Naive thymus-derived CD8-positive, alpha-beta T cell (primary cell): ENCODE measurements around the gene NAT9. TPM values are rescaled to one million over a fixed set of nuclear protein-coding genes. Genes with fewer than 3 reads are reported as not detected.

ENCODE experiments used
- ATAC-seq, 2 donors: fragments of 150-1000 bp; cut with Tn5 transposase in 1 of 2; sonication (Bioruptor Pico), chemical (Tn5 transposase) in 1 of 2; 1 replicate in 1 of 2; 2 replicates in 1 of 2; pipeline ENCODE4 v1.10.0; 2021; ENCODE audit warnings: mild to moderate bottlenecking in 2 of 2, moderate library complexity in 2 of 2
- POLR2A ChIA-PET: fragments of 350-600 bp; sonication (Branson Sonifier 250); formaldehyde crosslinking; loops from one replicate; lab custom pipeline; 2021; ENCODE audit warnings: antibody characterized with exemption; lab: Charles Lee
- DNase-seq, 10 donors: peaks; one replicate each; pipeline versions ENCODE4 v3.0.0 to v3.0.0-alpha.2; 2020 to 2022
- H3K27ac Mint-ChIP-seq, 10 donors: one replicate each; pipeline ENCODE4 v1.8.0; 2020 to 2022; ENCODE audit warnings: mild to moderate bottlenecking in 10 of 10, mixed read lengths in 10 of 10, moderate library complexity in 4 of 10, inconsistent platforms in 1 of 10
- H3K27me3 Mint-ChIP-seq, 5 donors: one replicate each; pipeline ENCODE4 v1.8.0; 2021 to 2022; ENCODE audit warnings: mixed read lengths in 5 of 5
- H3K36me3 Mint-ChIP-seq, 3 donors: one replicate each; pipeline ENCODE4 v1.8.0; 2020 to 2022; ENCODE audit warnings: mixed read lengths in 3 of 3, mild to moderate bottlenecking in 2 of 3, inconsistent platforms in 1 of 3
- H3K4me1 Mint-ChIP-seq, 4 donors: one replicate each; pipeline ENCODE4 v1.8.0; 2021 to 2022; ENCODE audit warnings: mixed read lengths in 4 of 4
- H3K4me3 Mint-ChIP-seq, 10 donors: one replicate each; pipeline ENCODE4 v1.8.0; 2020 to 2022; ENCODE audit warnings: mild to moderate bottlenecking in 10 of 10, mixed read lengths in 10 of 10, moderate library complexity in 6 of 10, inconsistent platforms in 1 of 10
- H3K9me3 Mint-ChIP-seq, 9 donors: one replicate each; pipeline ENCODE4 v1.8.0; 2020 to 2022; ENCODE audit warnings: mixed read lengths in 9 of 9, mild to moderate bottlenecking in 3 of 9, inconsistent platforms in 1 of 9, moderate library complexity in 1 of 9
- microRNA-seq: library from miRNA; unstranded; fragments of <30 nt; microRNA quantifications from one replicate; pipeline ENCODE4 v1.2.0, GENCODE V29; 2022; ENCODE audit warnings: borderline microRNAs expressed
- polyA plus RNA-seq, 3 donors: library from polyadenylated mRNA; unstranded; fragments of 300-500 nt; fragmentation: Illumina TruSeq; gene quantifications; one replicate each; pipeline ENCODE4 v1.2.3, GENCODE V29; 2021
- total RNA-seq, 8 experiments: library from RNA in 2 of 8; stranded (reverse) in 2 of 8; gene quantifications; one replicate each; pipeline ENCODE4 v1.2.3 and lab custom pipeline; 2021 to 2026

The NAT9 gene
- total and polyA plus RNA-seq, 5 experiments from 2014 or later, result 9.8 to 71.5 (median 28.3) TPM

DNA sequence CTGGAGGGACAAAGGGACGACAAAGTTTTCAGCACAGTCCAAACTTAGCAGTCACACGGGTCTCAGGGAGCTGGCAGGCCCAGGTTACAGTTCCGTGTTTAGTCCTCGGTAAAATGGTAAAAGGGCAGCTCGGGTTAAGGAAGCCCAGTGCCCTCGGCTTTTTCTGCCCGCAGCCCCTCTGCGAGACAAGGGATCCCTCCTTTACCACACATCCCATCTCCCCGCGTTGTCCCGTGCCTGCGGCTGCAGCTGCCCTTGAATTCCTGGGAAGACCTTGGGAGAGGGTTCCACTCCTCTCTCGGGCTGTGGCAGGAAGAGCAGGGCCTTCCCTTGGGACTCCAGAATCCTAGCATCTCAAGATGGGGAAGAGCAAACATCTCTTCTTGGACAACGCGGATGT is 46.3 kb downstream of the NAT9 start:
- Mint-ChIP-seq H3K4me1 (peaks cover 3 to 23% (median 12%) of the 10 kb centered on the region in 4 donors), H3K36me3 (no peaks in the 10 kb centered on the region), H3K27me3 (no peaks in the 10 kb centered on the region), H3K4me3 (peak overlapping the region in 2 of 10 donors; percentile 10 to 23), H3K27ac (no peak overlapping the region), H3K9me3 (no peaks in the 10 kb centered on the region)
- DNase-seq (no peak), ATAC-seq (no peak)
- POLR2A ChIA-PET, result interaction anchor here (1.2 kb wide), 1 partner anchor 20 kb away, joined by 3 read pairs; no protein-coding TSS in a partner anchor

DNA sequence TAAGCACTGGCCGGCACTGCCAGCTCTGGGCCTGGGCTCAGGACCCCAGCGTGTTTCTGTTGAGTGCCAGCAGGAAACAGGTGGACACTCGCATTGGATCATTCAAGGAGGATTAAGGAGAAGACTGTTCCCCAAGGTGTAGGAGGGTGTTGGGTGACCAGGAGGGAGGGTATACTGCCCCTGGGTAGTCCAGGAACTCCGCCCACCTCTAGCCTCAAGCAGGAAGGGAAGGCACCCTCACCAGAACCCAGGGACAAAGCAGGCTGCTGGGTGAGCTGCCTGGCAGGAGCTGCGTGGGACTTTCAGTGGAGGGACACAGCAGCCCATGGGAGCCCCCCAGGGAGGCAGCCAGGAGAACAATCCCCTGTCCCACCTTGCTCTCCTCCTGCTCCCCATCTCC is 46.8 kb downstream of the NAT9 start:
- peaks cover 0 to 19% (median 7%) of the 10 kb centered on the region in 4 donors for H3K4me1 Mint-ChIP-seq
- no peak overlapping the region for H3K27ac Mint-ChIP-seq
- DNase-seq (no peak), ATAC-seq (no peak)
- H3K9me3 Mint-ChIP-seq, result no peaks in the 10 kb centered on the region
- POLR2A ChIA-PET, result interaction anchor here (1.2 kb wide), 1 partner anchor 20 kb away, joined by 3 read pairs; no protein-coding TSS in a partner anchor
- no peaks in the 10 kb centered on the region for H3K27me3 Mint-ChIP-seq
- H3K36me3 Mint-ChIP-seq, result no peaks in the 10 kb centered on the region
- H3K4me3 Mint-ChIP-seq, result no peak overlapping the region

DNA sequence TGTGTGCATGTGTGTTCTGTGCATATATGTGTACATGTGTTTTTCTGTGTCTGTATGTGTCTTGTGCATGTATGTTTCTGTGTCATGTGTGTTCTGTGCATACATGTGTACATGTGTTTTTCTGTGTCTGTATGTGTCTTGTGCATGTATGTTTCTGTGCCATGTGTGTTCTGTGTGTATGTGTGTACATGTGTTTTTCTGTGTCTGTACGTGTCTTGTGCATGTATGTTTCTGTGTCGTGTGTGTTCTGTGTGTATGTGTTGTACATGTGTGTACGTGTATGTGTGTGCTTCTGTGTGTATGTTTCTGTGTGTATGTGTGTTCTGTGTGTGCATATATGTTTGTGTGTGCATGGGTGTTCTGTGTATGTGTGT is 47.5 kb downstream of the NAT9 start:
- no peak for ATAC-seq
- POLR2A ChIA-PET, result interaction anchor here (1.2 kb wide), 1 partner anchor 21 kb away, joined by 3 read pairs; no protein-coding TSS in a partner anchor
- Mint-ChIP-seq H3K4me1 (peaks cover 0 to 21% (median 6%) of the 10 kb centered on the region in 4 donors), H3K27me3 (no peaks in the 10 kb centered on the region), H3K9me3 (no peaks in the 10 kb centered on the region), H3K36me3 (no peaks in the 10 kb centered on the region), H3K27ac (no peak overlapping the region), H3K4me3 (no peak overlapping the region)
- no peak for DNase-seq

DNA sequence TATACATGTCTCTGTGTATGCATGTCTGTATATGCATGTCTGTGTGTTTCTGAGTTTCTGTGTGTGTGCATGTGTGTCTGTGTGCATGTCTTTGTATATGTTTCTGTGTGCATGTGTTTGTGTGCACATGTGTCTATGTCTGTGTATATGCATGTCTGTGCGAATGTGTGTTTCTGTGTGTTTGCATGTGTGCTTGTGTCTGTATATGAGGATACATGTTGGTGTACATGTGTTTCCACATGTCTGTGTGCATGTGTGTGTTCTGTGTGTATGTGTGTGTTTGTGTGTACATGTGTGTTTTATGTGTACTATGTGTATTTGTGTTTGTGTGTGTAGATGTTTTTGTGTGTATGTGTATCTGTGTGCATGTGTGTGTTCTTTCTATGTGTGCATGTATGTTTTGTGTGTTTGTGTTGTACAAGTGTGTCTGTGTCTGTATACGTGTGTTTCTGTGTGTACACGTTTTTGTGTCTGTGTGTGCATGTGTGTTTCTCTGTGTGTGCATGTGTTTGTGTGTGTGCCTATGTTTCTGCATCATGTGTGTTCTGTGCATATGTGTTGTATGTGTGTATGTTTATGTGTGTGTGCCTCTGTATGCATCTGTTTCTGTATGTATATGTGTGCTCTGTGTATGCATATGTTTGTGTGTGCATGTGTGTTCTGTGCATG is 48.0 kb downstream of the NAT9 start:
- peaks cover 0 to 21% (median 6%) of the 10 kb centered on the region in 4 donors for H3K4me1 Mint-ChIP-seq
- no peaks in the 10 kb centered on the region for H3K27me3 Mint-ChIP-seq
- H3K9me3 Mint-ChIP-seq, result no peaks in the 10 kb centered on the region
- no peaks in the 10 kb centered on the region for H3K36me3 Mint-ChIP-seq
- POLR2A ChIA-PET, result no interaction called here
- no peak overlapping the region for H3K27ac Mint-ChIP-seq
- no peak for DNase-seq
- no peak overlapping the region for H3K4me3 Mint-ChIP-seq
- ATAC-seq, result no peak

DNA sequence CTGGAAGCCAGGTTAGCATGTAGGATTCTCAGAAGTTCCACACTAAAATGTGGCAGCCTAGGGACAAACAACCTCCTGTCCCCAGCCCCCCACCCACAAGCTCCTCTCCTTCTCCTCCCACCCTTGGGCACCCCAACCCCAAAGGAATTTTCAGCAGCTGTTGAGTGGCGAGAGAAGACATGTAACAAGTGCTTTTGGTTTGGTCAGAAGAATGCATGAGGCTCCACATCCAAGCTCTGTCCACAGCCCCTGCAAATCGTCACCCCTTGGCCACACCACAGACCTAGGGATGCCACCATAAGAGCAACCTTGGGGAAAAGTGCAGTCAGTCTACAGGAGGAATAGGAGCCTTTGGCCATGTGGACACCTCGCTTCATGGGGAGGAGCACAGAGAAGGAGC is 51.0 kb downstream of the NAT9 start:
- Mint-ChIP-seq H3K4me3 (no peak overlapping the region), H3K9me3 (no peaks in the 10 kb centered on the region), H3K36me3 (no peaks in the 10 kb centered on the region), H3K27ac (peak overlapping the region in 1 of 10 donors; percentile 9), H3K4me1 (peaks cover 0 to 14% (median 0%) of the 10 kb centered on the region in 4 donors), H3K27me3 (peaks cover 0 to 2% (median 0%) of the 10 kb centered on the region in 5 donors)
- POLR2A ChIA-PET, result interaction anchor here (0.5 to 1.2 kb wide), 4 partner anchors 11 to 58 kb away, joined by 3 read pairs; no protein-coding TSS in a partner anchor
- DNase-seq, result no peak
- no peak for ATAC-seq

DNA sequence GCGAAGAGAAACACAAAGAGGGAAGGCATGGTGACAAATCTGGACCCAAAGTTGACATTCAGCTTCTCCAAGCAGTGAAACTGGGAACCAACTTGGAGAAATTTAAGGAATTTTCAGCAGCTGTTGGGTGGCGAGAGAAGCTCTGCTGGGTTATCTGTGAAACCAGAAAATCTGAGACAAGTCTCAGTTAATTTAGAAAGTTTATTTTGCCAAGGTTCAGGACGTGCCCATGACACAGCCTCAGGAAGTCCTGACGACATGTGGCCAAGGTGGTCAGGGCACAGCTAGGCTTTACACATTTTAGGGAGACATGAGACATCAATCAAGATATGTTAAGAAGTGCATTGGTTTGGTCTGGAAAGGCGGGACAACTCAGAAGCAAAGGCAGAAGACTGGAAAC is 52.3 kb downstream of the NAT9 start:
- Mint-ChIP-seq H3K9me3 (no peaks in the 10 kb centered on the region), H3K27ac (no peak overlapping the region), H3K27me3 (peaks cover 0 to 2% (median 0%) of the 10 kb centered on the region in 5 donors), H3K36me3 (no peaks in the 10 kb centered on the region), H3K4me3 (no peak overlapping the region), H3K4me1 (peaks cover 0 to 8% (median 0%) of the 10 kb centered on the region in 4 donors)
- POLR2A ChIA-PET, result no interaction called here
- no peak for DNase-seq
- ATAC-seq, result no peak

DNA sequence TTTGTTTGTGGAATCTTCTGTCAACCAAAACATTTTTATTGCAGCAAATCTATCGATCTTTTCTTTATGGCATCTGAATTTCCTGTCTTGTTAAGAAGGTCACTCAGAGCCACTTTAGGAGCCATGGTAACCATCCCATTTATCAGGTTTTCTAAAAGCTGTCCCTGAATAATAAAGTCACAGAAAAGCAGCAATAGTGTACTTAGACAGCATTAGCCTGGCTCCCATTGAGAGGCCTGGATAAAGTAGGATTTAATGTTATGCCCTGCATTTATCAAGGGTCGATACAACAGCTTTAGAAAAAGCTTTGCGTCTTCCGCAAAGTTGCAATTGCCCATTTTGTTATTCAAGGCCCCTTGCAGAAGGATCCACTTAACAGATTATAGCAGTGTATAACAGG is 53.4 kb downstream of the NAT9 start:
- Mint-ChIP-seq H3K4me1 (peaks cover 0 to 8% (median 0%) of the 10 kb centered on the region in 4 donors), H3K27ac (no peak overlapping the region), H3K27me3 (peaks cover 0 to 2% (median 0%) of the 10 kb centered on the region in 5 donors), H3K9me3 (no peaks in the 10 kb centered on the region), H3K4me3 (no peak overlapping the region), H3K36me3 (no peaks in the 10 kb centered on the region)
- DNase-seq, result no peak
- ATAC-seq, result no peak
- POLR2A ChIA-PET, result interaction anchor here (0.7 kb wide), 1 partner anchor 19 kb away, joined by 3 read pairs; no protein-coding TSS in a partner anchor

Small RNAs within 50 kb of the gene (microRNA-seq; reads per million reads assigned to microRNA genes)
- gene MIR3615, result 16.1 reads per million, percentile 39 among the genes with 10 or more reads in this experiment

Other genes with a start within 250 kb of the NAT9 start
- not detected for gene CD300LB, start 244.9 kb downstream of the NAT9 start, total RNA-seq
- under 1 TPM in 1 of 3 donors, not detected in 2; 0.22 TPM for gene CD300LB, start 244.9 kb downstream of the NAT9 start, polyA plus RNA-seq
- not detected for gene CD300C, start 230.2 kb downstream of the NAT9 start, total RNA-seq
- gene CD300C, start 230.2 kb downstream of the NAT9 start, polyA plus RNA-seq, result under 1 TPM in 1 of 3 donors, not detected in 2; 0.11 TPM
- not detected for gene CD300H, start 208.8 kb downstream of the NAT9 start, total RNA-seq
- not detected for gene CD300H, start 208.8 kb downstream of the NAT9 start, polyA plus RNA-seq
- gene CD300LD, start 184.1 kb downstream of the NAT9 start, total RNA-seq, result not detected
- gene CD300LD, start 184.1 kb downstream of the NAT9 start, polyA plus RNA-seq, result not detected
- gene CD300E, start 152.6 kb downstream of the NAT9 start, total RNA-seq, result not detected
- under 1 TPM in 1 of 3 donors, not detected in 2; 0.06 TPM for gene CD300E, start 152.6 kb downstream of the NAT9 start, polyA plus RNA-seq
- under 1 TPM in 1 of 2 experiments, not detected in 1; 0.36 TPM for gene CD300LF, start 63.4 kb downstream of the NAT9 start, total RNA-seq
- not detected for gene CD300LF, start 63.4 kb downstream of the NAT9 start, polyA plus RNA-seq
- gene RAB37, start 39.1 kb downstream of the NAT9 start, total RNA-seq, result 10 to 100 TPM; 34.0 to 35.9 TPM
- gene RAB37, start 39.1 kb downstream of the NAT9 start, polyA plus RNA-seq, result 100 to 1,000 TPM in 1 of 3 donors, 10 to 100 TPM in 2; 55.3 to 108 (median 76.0) TPM
- gene NHERF1, start 27.7 kb downstream of the NAT9 start, total RNA-seq, result 100 to 1,000 TPM; 158 to 164 TPM
- gene NHERF1, start 27.7 kb downstream of the NAT9 start, polyA plus RNA-seq, result 100 to 1,000 TPM; 277 to 351 (median 324) TPM
- gene GRIN2C, start 83.5 kb upstream of the NAT9 start, total RNA-seq, result under 1 TPM in 1 of 2 experiments, not detected in 1; 0.08 TPM
- gene GRIN2C, start 83.5 kb upstream of the NAT9 start, polyA plus RNA-seq, result under 1 TPM in 1 of 3 donors, not detected in 2; 0.08 TPM
- gene FDXR, start 96.6 kb upstream of the NAT9 start, total RNA-seq, result 10 to 100 TPM; 10.7 to 12.7 TPM
- gene FDXR, start 96.6 kb upstream of the NAT9 start, polyA plus RNA-seq, result 1 to 10 TPM; 3.9 to 7.2 (median 4.2) TPM
- not detected for gene FADS6, start 117.3 kb upstream of the NAT9 start, total RNA-seq
- gene FADS6, start 117.3 kb upstream of the NAT9 start, polyA plus RNA-seq, result not detected
- gene USH1G, start 146.9 kb upstream of the NAT9 start, total RNA-seq, result not detected
- gene USH1G, start 146.9 kb upstream of the NAT9 start, polyA plus RNA-seq, result not detected
- not detected for gene OTOP2, start 147.9 kb upstream of the NAT9 start, total RNA-seq
- not detected for gene OTOP2, start 147.9 kb upstream of the NAT9 start, polyA plus RNA-seq
- not detected for gene OTOP3, start 159.6 kb upstream of the NAT9 start, total RNA-seq
- not detected for gene OTOP3, start 159.6 kb upstream of the NAT9 start, polyA plus RNA-seq
- gene HID1, start 196.4 kb upstream of the NAT9 start, total RNA-seq, result 10 to 100 TPM in 1 of 2 experiments, 1 to 10 TPM in 1; 9.5 to 15.0 TPM
- gene HID1, start 196.4 kb upstream of the NAT9 start, polyA plus RNA-seq, result 1 to 10 TPM; 4.2 to 6.9 (median 4.7) TPM
- gene CDR2L, start 211.3 kb upstream of the NAT9 start, total RNA-seq, result under 1 TPM; 0.10 to 0.11 TPM
- not detected for gene CDR2L, start 211.3 kb upstream of the NAT9 start, polyA plus RNA-seq
- gene MRPL58, start 236.3 kb upstream of the NAT9 start, total RNA-seq, result 10 to 100 TPM; 23.9 to 29.4 TPM
- gene MRPL58, start 236.3 kb upstream of the NAT9 start, polyA plus RNA-seq, result 10 to 100 TPM; 44.9 to 58.1 (median 53.6) TPM